Right cardiac atrium (tissue), 5 donors: ENCODE results near the gene LRRC27. TPM values are rescaled to one million over a fixed set of nuclear protein-coding genes. Genes with fewer than 3 reads are reported as not detected.
"Not testable (repeated sequence)": the region's sequence is repeated elsewhere in the genome, so short reads cannot be mapped to it uniquely, and the experiment has no call there.

Experiments
- ATAC-seq, 2 donors: fragments of 200-7000 bp; cut with Tn5 transposase; one replicate each; pipeline versions ENCODE4 v1.8.0 to v1.9.1; 2020; ENCODE audit warnings: moderate library complexity in 2 of 2, mild to moderate bottlenecking in 1 of 2
- DNase-seq, 3 donors: peaks; one replicate each; pipeline ENCODE4 v3.0.0-alpha.2; 2020
- H3K27ac ChIP-seq: one replicate; pipeline ENCODE4 v1.5.1; 2013; ENCODE audit warnings: mild to moderate bottlenecking, low read length, control low read depth, moderate library complexity
- H3K27me3 ChIP-seq: one replicate; pipeline ENCODE4 v1.6.1; 2013; ENCODE audit not compliant: control insufficient read depth, insufficient read depth
- H3K4me1 ChIP-seq: one replicate; pipeline ENCODE4 v1.6.1; 2013; ENCODE audit warnings: low read length; ENCODE audit not compliant: control insufficient read depth, insufficient read depth
- H3K4me3 ChIP-seq: one replicate; pipeline ENCODE4 v1.5.1; 2013; ENCODE audit warnings: low read length, control low read depth
- H3K9me3 ChIP-seq: one replicate; pipeline ENCODE4 v1.6.1; 2013; ENCODE audit warnings: low read length; ENCODE audit not compliant: control insufficient read depth
- whole genome bisulfite sequencing: extraction: QIAGEN DNeasy Blood & Tissue Kit; methylation state at CpG from one replicate; pipeline ENCODE4 v1.1.7; 2013; 5-methylcytosine and 5-hydroxymethylcytosine counted together
- intact Hi-C, 4 donors: fragments of 100-400 bp; cut with DNase I; formaldehyde crosslinking; loops; one replicate each; pipeline versions ENCODE4 v1.11.0 to v1.14.0; 2022 to 2023
- polyA plus RNA-seq: library from polyadenylated mRNA; stranded (reverse); fragments of 200-250 nt; gene quantifications from one replicate; pipeline ENCODE4 v1.2.3, GENCODE V29; 2013
- total RNA-seq, 4 donors: library from RNA; stranded (reverse); fragmentation: NEBNext Ultra II Directional; extraction: Animal tissue kit (Norgen Biotek cat#: 25700); gene quantifications; one replicate each; pipeline ENCODE4 v1.2.1, GENCODE V29; 2021
- donor health status: healthy with polysubstance abuse.
- donor health status: DM: no; HTN: yes; CAD: no.
- donor health status: DM: no; HTN: no; CAD: no.
- donor health status: DM: no; HTN: yes; CAD: no; lungs with severe emphysema.
- donor health status: DM: yes; HTN: yes; CAD: no.

The LRRC27 gene
- total and polyA plus RNA-seq, 5 donors, result 3.7 to 9.3 (median 5.7) TPM

DNA sequence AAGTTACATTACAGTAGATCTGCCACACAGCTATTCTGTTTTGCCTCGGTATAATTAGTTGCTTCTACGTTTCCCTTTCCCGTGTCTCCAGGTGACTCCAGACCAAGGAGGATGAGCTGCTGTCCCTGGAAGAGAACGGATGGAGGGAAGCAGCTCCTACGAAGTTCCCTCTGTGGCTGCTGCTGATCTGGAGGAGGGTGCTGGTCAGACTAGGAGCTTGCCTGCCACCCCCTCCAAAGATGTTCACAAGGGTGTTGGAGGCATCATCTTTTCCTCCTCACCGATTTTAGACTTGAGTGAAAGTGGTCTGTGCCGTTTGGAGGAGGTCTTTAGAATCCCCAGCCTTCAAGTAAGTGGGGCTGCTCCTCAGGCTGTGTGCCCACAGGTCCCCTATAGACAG is 1.4 kb downstream of the LRRC27 start:
- Histone ChIP-seq H3K27ac (no peak overlapping the region), H3K9me3 (no peaks in the 10 kb centered on the region), H3K4me1 (peaks cover 15% of the 10 kb centered on the region), H3K4me3 (no peak overlapping the region), H3K27me3 (no peaks in the 10 kb centered on the region)
- intact Hi-C loops, result no loop called here
- no peak for ATAC-seq
- DNase-seq, result peak in 1 of 3 donors; percentile 9
- WGBS, result 84% methylated on average over 7 of the region's 7 CpGs

- Histone ChIP-seq H3K4me3 (no peak overlapping the region), H3K27ac (no peak overlapping the region), H3K9me3 (no peaks in the 10 kb centered on the region), H3K4me1 (peaks cover 12% of the 10 kb centered on the region), H3K27me3 (no peaks in the 10 kb centered on the region)
- 88% methylated on average over 4 of the region's 4 CpGs for WGBS
- intact Hi-C loops, result no loop called here
- ATAC-seq (no peak), DNase-seq (peak in 1 of 3 donors; percentile 8)
Measured at GRCh38 chr10:132334631-132335188, 2.7 kb downstream of the LRRC27 start.

DNA sequence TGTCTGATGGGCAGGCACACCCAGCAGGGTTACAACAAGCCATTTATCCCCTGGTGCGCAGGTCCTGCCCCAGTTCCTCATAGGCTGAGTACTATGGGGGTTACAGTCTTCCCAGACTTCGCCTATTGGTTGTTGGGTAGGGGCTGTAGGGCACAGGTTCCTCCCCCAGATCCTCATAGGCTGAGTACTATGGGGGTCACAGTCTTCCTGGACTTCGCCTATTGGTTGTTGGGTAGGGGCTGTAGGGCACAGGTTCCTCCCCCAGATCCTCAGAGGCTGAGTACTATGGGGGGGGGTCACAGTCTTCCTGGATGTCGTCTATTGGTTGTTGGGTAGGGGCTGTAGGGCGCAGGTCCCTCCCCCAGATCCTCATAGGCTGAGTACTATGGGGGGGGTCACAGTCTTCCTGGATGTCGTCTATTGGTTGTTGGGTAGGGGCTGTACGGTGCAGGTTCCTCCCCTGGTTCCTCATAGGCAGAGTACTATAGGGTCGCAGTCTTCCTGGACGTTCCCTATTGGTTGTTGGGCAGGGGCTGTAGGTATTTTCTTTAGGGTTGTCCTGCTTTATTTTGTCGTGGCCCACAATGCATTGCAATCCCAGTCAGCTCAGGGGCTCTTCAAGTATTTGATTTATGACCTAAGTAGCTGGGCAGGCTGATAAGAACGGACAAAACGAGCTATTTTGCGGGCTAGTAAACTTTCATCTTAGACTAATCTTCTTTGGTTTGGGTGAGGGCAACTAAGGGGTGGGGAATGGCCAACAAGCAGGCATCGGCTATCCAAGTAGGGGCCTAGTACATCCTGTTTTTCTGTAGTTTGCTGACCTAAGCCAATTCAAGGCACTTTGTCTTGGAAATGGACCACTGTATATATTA is 3.4 kb downstream of the LRRC27 start:
- peak; percentile 45 to 76 (median 75) for DNase-seq

DNA sequence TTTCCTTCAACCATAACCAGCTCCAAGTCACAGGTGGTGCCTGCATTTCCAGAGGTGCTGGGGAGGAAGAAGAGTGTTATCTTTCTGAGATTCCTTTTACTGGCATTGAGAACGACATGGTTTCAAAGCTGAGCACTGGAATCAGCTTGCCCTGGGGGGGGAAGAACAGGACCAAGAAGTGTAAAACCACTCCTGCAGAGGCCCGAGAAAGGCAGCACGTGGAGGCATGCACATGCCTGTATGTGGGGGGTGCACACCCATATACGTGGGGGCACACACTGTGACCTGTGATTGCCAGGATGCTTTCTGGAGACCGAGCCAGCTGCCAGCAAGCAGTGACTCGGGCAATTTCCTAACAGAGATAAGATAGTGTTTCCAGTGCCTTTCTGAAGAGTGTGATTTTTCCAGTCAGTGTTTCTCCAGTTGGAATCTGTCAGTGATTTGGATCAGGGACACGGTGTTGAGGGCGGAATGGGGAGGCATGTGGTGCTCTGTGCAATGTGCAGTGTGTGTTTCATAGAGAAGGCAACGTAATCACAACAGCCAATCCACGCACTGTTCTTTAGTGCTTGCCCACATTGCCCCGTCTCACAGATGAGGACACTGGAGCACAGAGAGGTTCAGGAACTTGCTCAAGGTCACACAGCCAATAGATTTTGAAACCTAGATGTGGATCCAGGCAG is 4.2 kb downstream of the LRRC27 start:
- 37% methylated on average over 11 of the region's 11 CpGs for WGBS
- Histone ChIP-seq H3K4me3 (no peak overlapping the region), H3K9me3 (no peaks in the 10 kb centered on the region), H3K27ac (peak overlapping the region; percentile 64), H3K4me1 (peaks cover 2% of the 10 kb centered on the region), H3K27me3 (no peaks in the 10 kb centered on the region)
- DNase-seq (peak in 2 of 3 donors; percentile 61 to 68), ATAC-seq (peak; percentile 42 to 53)
- intact Hi-C loops, result no loop called here

More for the DNA sequence above, 3.4 kb downstream of the LRRC27 start:
- H3K4me3 ChIP-seq, result no peak overlapping the region
- H3K27me3 ChIP-seq, result no peaks in the 10 kb centered on the region
- ATAC-seq, result peak in 1 of 2 donors; percentile 13
- intact Hi-C loops, result no loop called here
- peak overlapping the region; percentile 64 for H3K27ac ChIP-seq
- 81% methylated on average over 14 of the region's 14 CpGs for WGBS
- no peaks in the 10 kb centered on the region for H3K9me3 ChIP-seq
- H3K4me1 ChIP-seq, result peaks cover 6% of the 10 kb centered on the region

- H3K9me3 ChIP-seq, result no peaks in the 10 kb centered on the region
- ATAC-seq, result peak in 1 of 2 donors; percentile 39
- peak overlapping the region; percentile 48 for H3K4me3 ChIP-seq
- no peaks in the 10 kb centered on the region for H3K27me3 ChIP-seq
- peak in 2 of 3 donors; percentile 45 to 60 for DNase-seq
- intact Hi-C loops, result no loop called here
- peak overlapping the region; percentile 66 for H3K27ac ChIP-seq
- 45% methylated on average over 19 of the region's 19 CpGs for WGBS
- H3K4me1 ChIP-seq, result peaks cover 2% of the 10 kb centered on the region
Measured at GRCh38 chr10:132336919-132337407, 5.0 kb downstream of the LRRC27 start.

DNA sequence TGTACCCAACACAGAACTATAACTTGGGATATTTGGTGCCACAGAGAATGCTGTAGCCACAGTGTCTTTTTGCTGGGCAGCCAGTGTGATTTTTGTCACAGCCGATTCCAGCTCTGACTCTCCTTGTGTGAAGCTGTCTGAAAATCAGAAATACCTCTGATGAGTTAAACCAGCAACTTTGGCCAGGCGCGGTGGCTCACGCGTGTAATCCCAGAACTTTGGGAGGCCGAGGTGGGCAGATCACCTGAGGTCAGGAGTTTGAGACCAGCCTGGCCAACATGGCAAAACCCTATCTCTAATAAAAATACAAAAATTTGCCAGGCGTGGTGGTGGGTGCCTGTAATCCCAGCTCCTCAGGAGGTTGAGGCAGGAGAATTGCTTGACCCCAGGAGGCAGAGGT is 5.9 kb downstream of the LRRC27 start:
- 94% methylated on average over 7 of the region's 7 CpGs for WGBS
- intact Hi-C loops, H3K27ac ChIP-seq, H3K27me3 ChIP-seq, H3K9me3 ChIP-seq, H3K4me3 ChIP-seq, ATAC-seq, H3K4me1 ChIP-seq, DNase-seq: not testable (repeated sequence)

- ATAC-seq (no peak), DNase-seq (peak in 1 of 3 donors; percentile 28)
- WGBS, result 88% methylated on average over 10 of the region's 10 CpGs
- Histone ChIP-seq H3K4me3 (no peak overlapping the region), H3K27me3 (no peaks in the 10 kb centered on the region), H3K4me1 (peaks cover 2% of the 10 kb centered on the region), H3K9me3 (no peaks in the 10 kb centered on the region), H3K27ac (no peak overlapping the region)
- intact Hi-C loops, result no loop called here
Measured at GRCh38 chr10:132338876-132339275, 6.9 kb downstream of the LRRC27 start.

DNA sequence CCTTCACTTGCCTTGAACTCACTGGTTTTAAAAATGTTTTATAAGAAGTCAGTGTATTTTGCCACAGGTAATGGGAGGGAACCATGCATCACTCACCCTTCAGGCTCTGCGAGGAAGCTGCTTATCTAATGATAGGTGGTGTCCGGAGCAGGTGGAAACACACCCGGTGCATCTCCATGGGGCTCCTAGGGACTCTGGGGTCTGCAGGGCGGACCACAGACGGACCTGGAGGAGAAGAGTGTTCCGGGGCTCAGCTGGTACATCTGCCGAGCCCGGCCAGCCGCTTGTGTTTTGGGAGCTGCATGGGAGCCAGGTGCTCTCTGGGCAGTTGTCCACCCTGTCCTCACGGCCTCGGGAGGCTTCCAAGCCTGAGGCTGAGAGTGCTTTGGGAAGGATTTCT is 7.3 kb downstream of the LRRC27 start:
- H3K27me3 ChIP-seq, result no peaks in the 10 kb centered on the region
- peak in 2 of 3 donors; percentile 46 to 48 for DNase-seq
- H3K4me1 ChIP-seq, result peaks cover 2% of the 10 kb centered on the region
- H3K4me3 ChIP-seq, result no peak overlapping the region
- intact Hi-C loops, result no loop called here
- no peaks in the 10 kb centered on the region for H3K9me3 ChIP-seq
- no peak overlapping the region for H3K27ac ChIP-seq
- no peak for ATAC-seq
- 97% methylated on average over 11 of the region's 11 CpGs for WGBS

- no peaks in the 10 kb centered on the region for H3K9me3 ChIP-seq
- H3K4me3 ChIP-seq, result no peak overlapping the region
- H3K4me1 ChIP-seq, result peaks cover 2% of the 10 kb centered on the region
- ATAC-seq (no peak), DNase-seq (peak in 1 of 3 donors; percentile 24)
- WGBS, result 97% methylated on average over 6 of the region's 6 CpGs
- no peaks in the 10 kb centered on the region for H3K27me3 ChIP-seq
- intact Hi-C loops, result no loop called here
- no peak overlapping the region for H3K27ac ChIP-seq
Measured at GRCh38 chr10:132341017-132341416, 9.0 kb downstream of the LRRC27 start.

GRCh38 chr10:132341781-132342180 is 9.8 kb downstream of the LRRC27 start:
- WGBS, result 90% methylated on average over 4 of the region's 4 CpGs
- ATAC-seq, result no peak

DNA sequence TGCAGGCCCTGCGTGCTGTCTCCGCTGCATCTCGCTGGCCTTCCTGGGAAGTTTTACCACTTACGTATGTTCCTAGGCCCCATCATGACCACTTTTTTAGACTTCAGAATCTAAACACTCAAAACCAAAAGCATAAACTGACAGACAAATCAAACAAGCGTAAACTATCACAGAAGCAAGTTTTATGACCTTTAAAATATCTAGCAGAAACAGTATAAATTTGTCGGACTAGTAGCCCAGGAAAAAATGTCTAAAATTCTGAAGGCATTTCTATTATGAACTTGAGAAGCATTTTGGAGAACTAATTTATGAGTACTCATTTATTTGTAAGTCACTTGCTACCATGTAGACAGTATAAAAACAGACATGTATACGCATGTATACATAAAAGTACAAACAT is 10.6 kb downstream of the LRRC27 start:
- intact Hi-C loops, result no loop called here
- DNase-seq, result no peak
- ATAC-seq, result no peak

More at GRCh38 chr10:132341781-132342180, 9.8 kb downstream of the LRRC27 start:
- H3K4me3 ChIP-seq, result no peak overlapping the region
- intact Hi-C loops, result no loop called here
- H3K27me3 ChIP-seq, result no peaks in the 10 kb centered on the region
- H3K27ac ChIP-seq, result no peak overlapping the region
- no peaks in the 10 kb centered on the region for H3K4me1 ChIP-seq
- DNase-seq, result no peak
- H3K9me3 ChIP-seq, result no peaks in the 10 kb centered on the region

More for the DNA sequence above, 10.6 kb downstream of the LRRC27 start:
- Histone ChIP-seq H3K27me3 (no peaks in the 10 kb centered on the region), H3K4me3 (no peak overlapping the region), H3K9me3 (no peaks in the 10 kb centered on the region), H3K4me1 (no peaks in the 10 kb centered on the region), H3K27ac (no peak overlapping the region)
- WGBS, result 97% methylated on average over 7 of the region's 7 CpGs
